ENCODE data around the gene AK4.

The AK4 gene

GRCh38 chr1:65250826-65251225 lies 102.8 kb downstream of the AK4 start:
- no peak for DNase-seq (ENCODE audit: low read depth)

GRCh38 chr1:65253800-65254319 lies 105.9 kb downstream of the AK4 start:
- DNase-seq (ENCODE audit: low read depth): no peak

GRCh38 chr1:65254320-65255034 lies 106.5 kb downstream of the AK4 start:
- peak; percentile 65 for DNase-seq (ENCODE audit: low read depth)

- no peak for DNase-seq (ENCODE audit: low read depth)
Observed at GRCh38 chr1:65255035-65255655, 107.1 kb downstream of the AK4 start.

DNA sequence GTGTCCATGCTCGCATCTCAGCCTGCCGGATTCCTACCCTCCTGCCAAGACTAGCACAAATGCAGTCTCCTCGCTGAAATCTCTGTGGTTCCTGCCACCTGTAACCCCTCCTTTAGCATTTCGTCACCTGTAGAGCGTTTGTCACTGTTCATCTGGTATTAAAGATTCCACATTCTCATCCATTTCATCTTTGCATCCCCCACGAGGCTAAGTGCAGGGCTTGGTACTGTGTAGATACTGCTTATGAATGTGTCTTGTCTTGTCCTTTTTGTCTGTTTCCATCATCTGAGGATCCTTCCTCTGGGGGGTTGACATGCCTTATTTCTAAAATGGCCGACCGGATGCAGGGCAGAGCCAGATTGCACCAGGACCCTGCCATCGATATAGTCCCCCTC lies 107.7 kb downstream of the AK4 start:
- no peak for DNase-seq (ENCODE audit: low read depth)

- no peak for DNase-seq (ENCODE audit: low read depth)
Observed at GRCh38 chr1:65256860-65257708, 109.1 kb downstream of the AK4 start.

GRCh38 chr1:65258106-65258505 lies 110.1 kb downstream of the AK4 start:
- no peak for DNase-seq (ENCODE audit: low read depth)

DNA sequence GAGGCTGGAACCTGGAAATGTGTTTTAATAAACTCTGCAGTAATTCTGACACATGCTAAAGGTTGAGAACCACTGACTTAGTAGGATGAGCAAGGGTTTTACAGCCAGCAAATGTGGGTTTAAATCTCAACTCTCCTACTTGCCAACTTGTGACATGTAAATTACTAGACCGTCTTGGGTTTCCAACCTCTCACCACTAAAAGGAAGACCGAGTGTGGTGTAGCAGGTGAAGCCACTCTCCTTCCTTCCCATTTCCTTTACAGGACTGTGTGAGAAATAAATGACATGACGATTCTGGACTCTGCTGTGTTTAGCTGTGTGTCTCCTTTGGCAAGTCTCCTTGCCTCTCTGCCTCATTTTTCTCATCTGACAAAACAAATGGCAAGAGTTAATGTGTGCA lies 111.8 kb downstream of the AK4 start:
- DNase-seq (ENCODE audit: low read depth): no peak

DNA sequence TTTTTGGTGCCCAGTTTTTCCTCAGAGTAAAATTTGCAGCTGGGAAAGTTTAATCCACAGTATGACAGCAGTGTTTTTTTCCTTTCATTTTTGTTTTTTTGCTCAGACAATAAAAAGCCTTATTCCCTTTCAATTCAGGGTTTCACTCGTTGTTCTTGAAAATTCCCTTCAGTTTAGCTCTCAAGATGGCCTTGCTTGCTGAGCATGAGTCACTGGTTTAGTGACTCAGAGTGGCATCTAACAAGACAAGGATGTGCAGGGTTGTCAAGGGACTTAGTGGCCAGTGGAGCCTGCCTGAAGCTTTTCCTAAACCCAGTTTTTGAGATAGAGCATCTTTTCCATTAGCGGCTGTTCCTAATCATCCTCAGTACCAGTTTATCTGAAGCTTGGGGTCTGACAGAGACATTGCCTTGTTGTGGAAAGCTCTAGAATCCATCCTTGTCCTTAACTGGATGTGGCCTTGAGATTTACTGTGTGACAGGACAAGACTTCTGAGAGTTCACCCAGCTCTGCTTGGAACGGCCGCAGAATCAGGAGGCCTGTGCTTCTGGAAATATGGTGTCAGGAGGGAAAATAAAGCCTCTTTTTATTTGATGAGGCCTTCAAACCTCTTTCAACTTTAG lies 113.0 kb downstream of the AK4 start:
- no peak for DNase-seq (ENCODE audit: low read depth)

GRCh38 chr1:65263286-65263685 lies 115.3 kb downstream of the AK4 start:
- no peak for DNase-seq (ENCODE audit: low read depth)

DNA sequence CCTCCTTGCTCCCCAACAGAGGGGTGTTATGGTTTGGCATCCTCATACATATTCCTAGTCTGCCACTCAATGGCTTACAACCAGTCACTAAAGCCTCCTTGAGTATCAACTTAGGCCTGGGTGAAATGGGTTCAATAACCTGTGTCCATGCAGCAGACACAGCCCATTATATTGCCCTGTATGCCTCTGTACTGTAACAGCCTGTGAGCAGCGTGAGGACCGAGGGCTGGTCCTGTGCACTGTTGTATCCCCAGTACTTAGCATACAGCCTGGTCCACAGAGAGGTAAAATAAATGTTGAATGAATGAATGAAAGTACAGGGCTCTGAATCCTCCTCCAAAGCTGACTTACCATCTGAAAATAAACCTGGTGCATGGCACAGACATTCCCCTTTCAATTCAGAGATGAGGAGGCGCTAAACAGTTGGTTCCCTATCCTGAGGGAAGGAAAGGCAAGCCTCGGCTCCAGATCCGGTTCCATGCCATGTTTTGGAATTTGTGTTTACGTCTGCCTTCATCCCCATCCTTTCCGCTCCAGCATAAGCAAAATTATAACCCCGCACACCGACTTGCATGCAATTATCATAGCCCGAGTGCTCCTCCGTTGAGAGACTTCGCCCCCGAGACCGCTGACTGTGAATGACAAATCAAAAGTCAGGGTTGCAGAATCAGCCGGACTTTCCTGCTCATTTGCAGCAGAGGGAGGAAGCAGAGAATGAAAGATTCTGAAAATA lies 116.4 kb downstream of the AK4 start:
- no peak for DNase-seq (ENCODE audit: low read depth)

DNA sequence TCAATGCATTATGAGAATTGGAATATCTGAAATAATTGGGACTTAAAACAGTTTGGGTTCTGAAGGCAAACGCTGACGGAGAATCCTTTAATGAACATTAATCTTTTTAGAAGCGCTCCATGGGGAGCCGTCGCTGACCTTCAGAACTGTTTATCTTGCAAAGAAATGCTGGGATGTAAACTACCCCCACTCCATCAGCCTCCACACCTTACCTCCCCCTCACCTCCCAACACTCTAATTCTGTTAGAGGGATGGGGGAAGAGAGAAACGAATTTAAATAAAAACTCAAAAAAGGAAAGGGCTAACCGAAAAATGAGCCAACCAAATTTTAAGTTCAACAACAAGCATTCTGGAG lies 117.3 kb downstream of the AK4 start:
- DNase-seq (ENCODE audit: low read depth): no peak

DNA sequence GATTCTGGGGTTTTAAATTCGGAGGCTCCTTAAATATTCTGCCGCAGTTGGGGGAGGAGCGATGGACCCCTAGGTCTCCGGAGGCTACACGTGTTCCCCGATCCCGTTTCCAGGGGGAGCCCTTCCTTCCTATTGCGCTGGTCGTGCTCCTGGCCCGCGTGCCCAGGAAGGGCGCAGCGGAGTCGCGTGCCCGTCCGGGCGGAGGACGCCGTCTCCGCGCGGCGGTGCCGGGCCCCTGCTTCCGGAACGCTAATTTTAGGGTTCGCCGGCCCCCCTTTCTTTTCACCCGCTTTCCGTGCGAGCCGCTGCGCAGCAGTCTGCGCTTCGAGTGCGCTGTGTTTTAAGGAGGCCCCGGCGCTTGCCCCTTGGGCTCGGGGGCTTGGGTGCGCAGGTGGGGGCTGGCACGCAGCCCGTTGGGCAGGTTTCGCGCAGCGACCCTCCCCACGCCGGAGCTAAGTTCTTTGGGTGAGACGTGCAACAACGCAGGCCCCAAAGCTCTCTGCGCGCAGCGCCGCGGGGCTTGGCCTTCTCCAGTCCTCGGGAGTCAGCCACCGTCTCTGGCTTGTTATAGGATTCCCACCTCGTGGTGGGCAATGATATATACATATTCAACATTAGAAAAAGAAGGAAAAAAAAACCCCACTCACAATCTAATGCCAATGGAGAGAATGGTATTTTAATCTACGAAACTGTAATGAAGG lies 117.8 kb downstream of the AK4 start:
- DNase-seq (ENCODE audit: low read depth): no peak

GRCh38 chr1:65266476-65266875 lies 118.5 kb downstream of the AK4 start:
- no peak for DNase-seq (ENCODE audit: low read depth)

GRCh38 chr1:65267271-65267670 lies 119.3 kb downstream of the AK4 start:
- DNase-seq (ENCODE audit: low read depth): no peak

- DNase-seq (ENCODE audit: low read depth): no peak
Observed at GRCh38 chr1:65267683-65268082, 119.7 kb downstream of the AK4 start.

- DNase-seq (ENCODE audit: low read depth): no peak
Observed at GRCh38 chr1:65269612-65270011, 121.6 kb downstream of the AK4 start.

DNA sequence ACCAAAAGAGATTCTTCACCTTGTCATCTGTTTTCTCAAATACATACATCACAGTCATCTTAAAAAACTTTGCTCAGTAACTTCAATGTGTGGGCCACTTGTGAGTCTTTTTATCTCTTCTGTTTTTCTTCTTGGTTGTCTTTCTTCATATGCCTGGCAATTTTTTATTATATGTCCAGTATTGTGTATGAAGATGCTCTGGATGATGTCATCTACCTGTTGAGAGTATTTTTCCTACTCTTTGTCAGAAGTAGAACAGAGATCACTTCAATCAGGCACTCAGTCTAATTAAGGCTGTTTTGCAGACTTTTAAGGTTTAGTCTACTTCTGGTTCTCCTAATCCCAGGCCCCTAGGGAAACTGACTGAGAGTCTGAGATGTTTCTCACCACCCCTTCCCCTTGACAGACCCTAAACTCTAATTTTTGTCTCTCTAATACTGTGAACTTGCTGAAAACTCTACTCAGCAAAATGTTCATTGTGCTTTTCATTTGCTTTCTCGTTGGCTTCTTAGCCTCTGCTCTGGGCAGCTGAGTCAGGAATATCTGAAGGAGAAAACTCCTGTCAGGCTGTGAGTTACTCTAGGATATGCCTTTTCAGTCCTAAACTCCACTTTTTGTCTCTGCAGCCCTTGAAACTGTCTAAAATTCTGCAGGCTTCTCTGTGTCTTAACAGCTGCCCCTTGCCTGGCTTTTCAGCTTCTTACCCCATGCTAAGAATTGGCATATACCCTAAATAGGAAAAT lies 128.4 kb downstream of the AK4 start:
- no peak for DNase-seq (ENCODE audit: low read depth)

DNA sequence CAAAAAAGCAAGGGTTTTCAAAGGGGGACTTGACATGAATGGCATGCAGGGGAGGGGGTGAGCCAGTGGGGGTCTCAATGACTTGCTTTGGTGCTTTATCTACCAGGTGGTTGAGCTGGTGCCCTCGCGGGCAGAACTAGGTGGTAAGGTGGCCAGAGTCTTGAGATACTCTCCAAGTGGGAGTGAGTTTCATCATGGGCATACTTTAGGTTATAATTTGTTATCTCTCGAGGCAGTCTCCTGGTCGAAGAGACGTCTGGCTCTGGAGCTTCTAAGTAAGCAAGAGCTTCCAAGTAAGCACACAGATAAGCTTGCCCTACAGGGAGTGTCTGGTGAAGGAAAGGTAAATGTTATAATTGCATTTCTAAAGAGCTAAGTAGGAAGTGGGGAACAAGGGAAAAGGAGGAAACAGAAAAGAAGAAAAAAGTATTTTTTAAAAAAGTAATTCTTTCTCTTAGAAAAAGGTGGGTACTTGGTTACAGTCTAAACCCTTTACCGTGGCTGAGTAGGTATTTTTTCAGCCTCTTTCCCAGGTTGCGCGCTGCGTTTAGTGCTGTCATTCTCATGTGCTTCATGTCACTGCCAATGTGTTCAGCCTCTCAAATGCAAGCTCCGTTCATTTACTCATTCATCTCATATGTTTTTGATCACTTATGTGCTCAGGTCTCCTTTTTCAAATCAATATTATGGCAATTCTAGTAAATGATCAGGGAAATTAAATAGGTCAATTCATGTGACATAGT lies 129.8 kb downstream of the AK4 start:
- DNase-seq (ENCODE audit: low read depth): no peak
